HG03135 (cell line): ENCODE results near the gene PCK2.

ENCODE experiments used
- ATAC-seq: cut with Tn5 transposase; IDR thresholded peaks from one replicate; pipeline ENCODE4 v1.9.1; 2021; ENCODE audit warnings: mild to moderate bottlenecking, moderate library complexity; ENCODE audit not compliant: unreplicated experiment

PCK2 gene

GRCh38 chr14:24114532-24115421 is 20.7 kb downstream of the PCK2 start, which contains the start of the genes DCAF11 and NRL:
Gene DCAF11, plus strand, starts transcription at chr14:24114777. Its CDS starts 818 bp downstream, at chr14:24115595.
Gene NRL, minus strand, starts transcription at chr14:24114949. Its CDS starts 32,101 bp downstream, at chr14:24082848.
- ATAC-seq: peak; percentile 80

GRCh38 chr14:24115422-24116127 is 21.5 kb downstream of the PCK2 start:
- no peak for ATAC-seq

- no peak for ATAC-seq
Observed at GRCh38 chr14:24116128-24116814, 22.2 kb downstream of the PCK2 start.

GRCh38 chr14:24117179-24117578 is 23.1 kb downstream of the PCK2 start:
- ATAC-seq: no peak

GRCh38 chr14:24119691-24120090 is 25.6 kb downstream of the PCK2 start:
- no peak for ATAC-seq

GRCh38 chr14:24121210-24121609 is 27.1 kb downstream of the PCK2 start:
- ATAC-seq: no peak

GRCh38 chr14:24122416-24122815 is 28.3 kb downstream of the PCK2 start:
- no peak for ATAC-seq

- no peak for ATAC-seq
Observed at GRCh38 chr14:24122898-24123297, 28.8 kb downstream of the PCK2 start.

- no peak for ATAC-seq
Observed at GRCh38 chr14:24123424-24124417, 29.6 kb downstream of the PCK2 start.

GRCh38 chr14:24126939-24127338 is 32.8 kb downstream of the PCK2 start:
- no peak for ATAC-seq

GRCh38 chr14:24127673-24128072 is 33.6 kb downstream of the PCK2 start:
- ATAC-seq: no peak

GRCh38 chr14:24129410-24129998 is 35.4 kb downstream of the PCK2 start:
- ATAC-seq: no peak

GRCh38 chr14:24130380-24130716 is 36.2 kb downstream of the PCK2 start, which contains the start of gene FITM1:
Gene FITM1, plus strand, starts transcription at chr14:24130659. Its CDS starts 905 bp downstream, at chr14:24131564.
- no peak for ATAC-seq

GRCh38 chr14:24130717-24131548 is 36.8 kb downstream of the PCK2 start:
- no peak for ATAC-seq

- no peak for ATAC-seq
Observed at GRCh38 chr14:24131549-24131966, 37.4 kb downstream of the PCK2 start.

GRCh38 chr14:24132061-24132685 is 38.1 kb downstream of the PCK2 start:
- ATAC-seq: no peak

GRCh38 chr14:24132976-24133375 is 38.9 kb downstream of the PCK2 start:
- no peak for ATAC-seq

- no peak for ATAC-seq
Observed at GRCh38 chr14:24133735-24134134, 39.6 kb downstream of the PCK2 start.

- ATAC-seq: no peak
Observed at GRCh38 chr14:24135584-24135833, 41.4 kb downstream of the PCK2 start.
